Karpas-422 (cell line): ENCODE data around the gene CASK. TPM values are rescaled to one million over a fixed set of nuclear protein-coding genes. Genes with fewer than 3 reads are reported as not detected.

Experiments used
- DNase-seq: peaks from one replicate; pipeline ENCODE4 v3.0.0-alpha.2; 2015
- H2AFZ ChIP-seq: fragments of 200-600 bp; sonication (generic); 2 replicates; pipeline ENCODE4 v1.6.1; 2014; ENCODE audit warnings: antibody characterized with exemption, low read length, mixed read lengths
- H3K27ac ChIP-seq: fragments of 200-600 bp; sonication (generic); 2 replicates; pipeline ENCODE4 v1.5.1; 2014; ENCODE audit warnings: mild to moderate bottlenecking, low read length, moderate library complexity
- H3K27me3 ChIP-seq: fragments of 200-600 bp; sonication (generic); 2 replicates; pipeline ENCODE4 v1.6.1; 2014; ENCODE audit warnings: low read length, mixed read lengths
- H3K36me3 ChIP-seq: fragments of 200-600 bp; sonication (generic); 2 replicates; pipeline ENCODE4 v1.6.1; 2014; ENCODE audit warnings: low read length, mixed read lengths; ENCODE audit not compliant: insufficient read depth
- H3K4me1 ChIP-seq: fragments of 200-600 bp; sonication (generic); 2 replicates; pipeline ENCODE4 v1.6.1; 2014; ENCODE audit warnings: mild to moderate bottlenecking, low read length, mixed read lengths
- H3K4me2 ChIP-seq: fragments of 200-600 bp; sonication (generic); 2 replicates; pipeline ENCODE4 v1.6.1; 2014; ENCODE audit warnings: low read length, low read depth, mild to moderate bottlenecking; ENCODE audit not compliant: poor library complexity, severe bottlenecking
- H3K4me3 ChIP-seq: fragments of 200-600 bp; sonication (generic); 2 replicates; pipeline ENCODE4 v1.5.1; 2014; ENCODE audit warnings: mild to moderate bottlenecking, antibody characterized with exemption, low read length, mixed read lengths
- H3K79me2 ChIP-seq: fragments of 200-600 bp; sonication (generic); 2 replicates; pipeline ENCODE4 v1.6.1; 2014; ENCODE audit warnings: mild to moderate bottlenecking, low read length, mixed read lengths
- H3K9ac ChIP-seq: fragments of 200-600 bp; sonication (generic); 2 replicates; pipeline ENCODE4 v1.6.0; 2014; ENCODE audit warnings: low read length
- H3K9me2 ChIP-seq: fragments of 200-600 bp; sonication (generic), shearing (Covaris generic); replicated peaks from 2 replicates; pipeline ENCODE4 v1.6.0; 2014; ENCODE audit warnings: mild to moderate bottlenecking, low read length, moderate library complexity; ENCODE audit not compliant: insufficient read depth
- H3K9me3 ChIP-seq: fragments of 300-700, 200-600 bp; sonication (generic); 2 replicates; pipeline ENCODE4 v1.6.1; 2014; ENCODE audit warnings: low read length, mixed read lengths
- H4K20me1 ChIP-seq: fragments of 200-600 bp; sonication (generic); 2 replicates; pipeline ENCODE4 v1.6.1; 2014; ENCODE audit warnings: mild to moderate bottlenecking, antibody characterized with exemption, low read length, low read depth; ENCODE audit not compliant: insufficient read depth
- total RNA-seq: library from RNA; depleted of rRNA; stranded (reverse); fragments of >200 nt; shearing (Covaris generic); gene quantifications from 2 replicates; pipeline ENCODE4 v1.2.3, GENCODE V29; 2014; ENCODE audit warnings: low replicate concordance

Gene CASK
- total RNA-seq, 1 experiment from 2014 or later, result not detected

GRCh38 chrX:41543668-41544067 lies 379.7 kb downstream of the CASK start:
- Histone ChIP-seq H3K27me3 (no peaks in the 10 kb centered on the region), H3K27ac (no peak overlapping the region), H3K4me3 (no peak overlapping the region), H3K9ac (no peak overlapping the region), H3K79me2 (no peaks in the 10 kb centered on the region), H2AFZ (no peak overlapping the region), H3K9me3 (no peaks in the 10 kb centered on the region), H3K4me1 (no peaks in the 10 kb centered on the region), H3K4me2 (no peak overlapping the region), H3K9me2 (no peaks in the 10 kb centered on the region), H3K36me3 (no peaks in the 10 kb centered on the region), H4K20me1 (no peaks in the 10 kb centered on the region)
- no peak for DNase-seq

- H3K9me3 ChIP-seq, result no peaks in the 10 kb centered on the region
- H3K9ac ChIP-seq, result no peak overlapping the region
- H2AFZ ChIP-seq, result no peak overlapping the region
- H3K27ac ChIP-seq, result no peak overlapping the region
- no peaks in the 10 kb centered on the region for H3K36me3 ChIP-seq
- no peak overlapping the region for H3K4me2 ChIP-seq
- H3K4me1 ChIP-seq, result no peaks in the 10 kb centered on the region
- H4K20me1 ChIP-seq, result no peaks in the 10 kb centered on the region
- DNase-seq, result no peak
- H3K27me3 ChIP-seq, result no peaks in the 10 kb centered on the region
- no peaks in the 10 kb centered on the region for H3K9me2 ChIP-seq
- no peak overlapping the region for H3K4me3 ChIP-seq
- H3K79me2 ChIP-seq, result no peaks in the 10 kb centered on the region
Measured at GRCh38 chrX:41543025-41543424, 380.3 kb downstream of the CASK start.

- no peak overlapping the region for H2AFZ ChIP-seq
- DNase-seq, result no peak
- no peaks in the 10 kb centered on the region for H3K9me3 ChIP-seq
- no peak overlapping the region for H3K27ac ChIP-seq
- no peak overlapping the region for H3K4me3 ChIP-seq
- no peaks in the 10 kb centered on the region for H3K79me2 ChIP-seq
- no peak overlapping the region for H3K9ac ChIP-seq
- H3K27me3 ChIP-seq, result no peaks in the 10 kb centered on the region
- H3K9me2 ChIP-seq, result no peaks in the 10 kb centered on the region
- no peaks in the 10 kb centered on the region for H3K4me1 ChIP-seq
- H3K4me2 ChIP-seq, result no peak overlapping the region
- H3K36me3 ChIP-seq, result no peaks in the 10 kb centered on the region
- no peaks in the 10 kb centered on the region for H4K20me1 ChIP-seq
Measured at GRCh38 chrX:41542536-41542935, 380.8 kb downstream of the CASK start.

GRCh38 chrX:41542135-41542534 lies 381.2 kb downstream of the CASK start:
- Histone ChIP-seq H3K4me1 (no peaks in the 10 kb centered on the region), H3K36me3 (no peaks in the 10 kb centered on the region), H3K9ac (no peak overlapping the region), H3K79me2 (no peaks in the 10 kb centered on the region), H3K9me2 (no peaks in the 10 kb centered on the region), H3K27ac (no peak overlapping the region), H3K27me3 (no peaks in the 10 kb centered on the region), H3K9me3 (no peaks in the 10 kb centered on the region), H3K4me2 (no peak overlapping the region), H4K20me1 (no peaks in the 10 kb centered on the region), H3K4me3 (no peak overlapping the region), H2AFZ (no peak overlapping the region)
- no peak for DNase-seq

GRCh38 chrX:41541386-41541785 lies 382.0 kb downstream of the CASK start:
- Histone ChIP-seq H3K9ac (no peak overlapping the region), H3K4me3 (no peak overlapping the region), H3K27me3 (no peaks in the 10 kb centered on the region), H2AFZ (no peak overlapping the region), H3K9me2 (no peaks in the 10 kb centered on the region), H3K36me3 (no peaks in the 10 kb centered on the region), H3K9me3 (no peaks in the 10 kb centered on the region), H3K4me1 (no peaks in the 10 kb centered on the region), H3K79me2 (no peaks in the 10 kb centered on the region), H4K20me1 (no peaks in the 10 kb centered on the region), H3K27ac (no peak overlapping the region), H3K4me2 (no peak overlapping the region)
- no peak for DNase-seq

DNA sequence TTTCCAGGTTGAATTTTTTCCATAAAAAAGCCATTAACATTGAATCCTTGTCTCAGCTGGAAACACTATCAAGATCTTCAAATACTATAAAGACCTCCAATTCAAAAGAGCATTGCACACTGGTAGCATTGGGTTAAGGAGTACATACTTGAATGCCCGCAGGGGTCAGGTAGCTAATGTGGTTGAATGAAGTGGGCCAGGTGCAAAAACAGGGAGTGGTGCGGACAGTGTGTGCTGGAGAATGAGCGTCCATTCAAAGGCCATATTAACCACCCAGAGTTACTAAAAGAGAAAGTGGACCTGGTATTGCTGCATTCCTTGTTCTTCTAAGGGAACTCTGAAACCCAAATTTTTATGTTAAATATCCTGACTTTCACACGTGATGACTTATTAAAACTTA lies 384.6 kb downstream of the CASK start:
- H3K9me2 ChIP-seq, result no peaks in the 10 kb centered on the region
- no peaks in the 10 kb centered on the region for H3K4me1 ChIP-seq
- no peak overlapping the region for H3K4me2 ChIP-seq
- H3K4me3 ChIP-seq, result no peak overlapping the region
- DNase-seq, result no peak
- H3K27me3 ChIP-seq, result no peaks in the 10 kb centered on the region
- H3K27ac ChIP-seq, result no peak overlapping the region
- H3K36me3 ChIP-seq, result no peaks in the 10 kb centered on the region
- H2AFZ ChIP-seq, result no peak overlapping the region
- no peaks in the 10 kb centered on the region for H4K20me1 ChIP-seq
- H3K9ac ChIP-seq, result no peak overlapping the region
- H3K79me2 ChIP-seq, result no peaks in the 10 kb centered on the region
- no peaks in the 10 kb centered on the region for H3K9me3 ChIP-seq

GRCh38 chrX:41530085-41530484 lies 393.3 kb downstream of the CASK start:
- H3K9me3 ChIP-seq, result no peaks in the 10 kb centered on the region
- H3K79me2 ChIP-seq, result no peaks in the 10 kb centered on the region
- no peak for DNase-seq
- no peak overlapping the region for H3K4me2 ChIP-seq
- no peak overlapping the region for H2AFZ ChIP-seq
- no peaks in the 10 kb centered on the region for H4K20me1 ChIP-seq
- no peak overlapping the region for H3K9ac ChIP-seq
- no peaks in the 10 kb centered on the region for H3K27me3 ChIP-seq
- H3K9me2 ChIP-seq, result no peaks in the 10 kb centered on the region
- no peak overlapping the region for H3K27ac ChIP-seq
- no peak overlapping the region for H3K4me3 ChIP-seq
- no peaks in the 10 kb centered on the region for H3K36me3 ChIP-seq
- no peaks in the 10 kb centered on the region for H3K4me1 ChIP-seq

DNA sequence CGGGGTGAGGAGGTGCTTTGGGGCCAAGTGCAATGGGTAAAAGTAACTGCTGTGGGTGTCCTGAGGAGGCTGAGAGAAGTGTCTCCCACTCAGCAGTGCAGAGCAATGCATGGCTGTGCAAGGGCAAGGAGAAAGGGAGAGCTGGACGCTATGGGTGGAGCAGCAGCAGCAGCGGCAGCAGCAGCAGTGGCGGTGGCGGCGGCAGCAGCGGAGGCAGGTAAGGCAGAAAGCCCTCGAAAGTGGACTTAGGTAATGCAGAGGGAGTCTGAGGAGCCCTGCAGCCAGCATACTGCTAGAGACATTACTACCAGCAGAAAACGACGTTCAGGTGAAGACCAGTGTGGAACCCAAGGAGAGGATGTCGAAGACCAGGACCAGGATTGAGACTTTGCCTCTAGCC lies 394.1 kb downstream of the CASK start:
- H3K9me3 ChIP-seq, result no peaks in the 10 kb centered on the region
- H3K9me2 ChIP-seq, result no peaks in the 10 kb centered on the region
- H4K20me1 ChIP-seq, result no peaks in the 10 kb centered on the region
- H2AFZ ChIP-seq, result no peak overlapping the region
- no peaks in the 10 kb centered on the region for H3K4me1 ChIP-seq
- no peak for DNase-seq
- no peaks in the 10 kb centered on the region for H3K27me3 ChIP-seq
- H3K4me3 ChIP-seq, result no peak overlapping the region
- H3K79me2 ChIP-seq, result no peaks in the 10 kb centered on the region
- no peak overlapping the region for H3K9ac ChIP-seq
- no peaks in the 10 kb centered on the region for H3K36me3 ChIP-seq
- no peak overlapping the region for H3K27ac ChIP-seq
- no peak overlapping the region for H3K4me2 ChIP-seq

- DNase-seq, result no peak
- H3K4me2 ChIP-seq, result no peak overlapping the region
- H3K27ac ChIP-seq, result no peak overlapping the region
- no peaks in the 10 kb centered on the region for H3K9me2 ChIP-seq
- no peaks in the 10 kb centered on the region for H3K36me3 ChIP-seq
- no peaks in the 10 kb centered on the region for H3K4me1 ChIP-seq
- no peak overlapping the region for H2AFZ ChIP-seq
- H3K9ac ChIP-seq, result no peak overlapping the region
- H4K20me1 ChIP-seq, result no peaks in the 10 kb centered on the region
- H3K79me2 ChIP-seq, result no peaks in the 10 kb centered on the region
- H3K4me3 ChIP-seq, result no peak overlapping the region
- no peaks in the 10 kb centered on the region for H3K9me3 ChIP-seq
- H3K27me3 ChIP-seq, result no peaks in the 10 kb centered on the region
Measured at GRCh38 chrX:41528784-41529183, 394.6 kb downstream of the CASK start.
